ENCODE results near the gene ZMYM2. TPM values are rescaled to one million over a fixed set of nuclear protein-coding genes. Genes with fewer than 3 reads are reported as not detected.
"Not testable (repeated sequence)": the region's sequence is repeated elsewhere in the genome, so short reads cannot be mapped to it uniquely, and the experiment has no call there.

The ZMYM2 gene
- total RNA-seq, 2 donors from 2014 or later, result 103 to 115 TPM

- H3K9me3 ChIP-seq (ENCODE audit: control insufficient read depth, low read length, poor library complexity, severe bottlenecking), result no peaks in the 10 kb centered on the region
- peak overlapping the region; percentile 67 for H3K4me3 Mint-ChIP-seq
- ATAC-seq, result no peak
- peak overlapping the region; percentile 95 for H3K27ac Mint-ChIP-seq
- no peak for DNase-seq
- H3K27me3 Mint-ChIP-seq, result no peaks in the 10 kb centered on the region
- H3K36me3 Mint-ChIP-seq (ENCODE audit: low read depth), result peaks cover 2% of the 10 kb centered on the region
- peaks cover 20% of the 10 kb centered on the region for H3K4me1 Mint-ChIP-seq
Observed at GRCh38 chr13:19961489-19961888, 3.0 kb downstream of the ZMYM2 start.

- H3K9me3 ChIP-seq (ENCODE audit: control insufficient read depth, low read length, poor library complexity, severe bottlenecking), result no peaks in the 10 kb centered on the region
- no peak for DNase-seq
- Mint-ChIP-seq H3K36me3 (ENCODE audit: low read depth) (peaks cover 4% of the 10 kb centered on the region), H3K27me3 (no peaks in the 10 kb centered on the region), H3K4me1 (peaks cover 23% of the 10 kb centered on the region), H3K27ac (peak overlapping the region; percentile 95), H3K4me3 (peak overlapping the region; percentile 9)
- no peak for ATAC-seq
Observed at GRCh38 chr13:19961924-19962323, 3.4 kb downstream of the ZMYM2 start.

DNA sequence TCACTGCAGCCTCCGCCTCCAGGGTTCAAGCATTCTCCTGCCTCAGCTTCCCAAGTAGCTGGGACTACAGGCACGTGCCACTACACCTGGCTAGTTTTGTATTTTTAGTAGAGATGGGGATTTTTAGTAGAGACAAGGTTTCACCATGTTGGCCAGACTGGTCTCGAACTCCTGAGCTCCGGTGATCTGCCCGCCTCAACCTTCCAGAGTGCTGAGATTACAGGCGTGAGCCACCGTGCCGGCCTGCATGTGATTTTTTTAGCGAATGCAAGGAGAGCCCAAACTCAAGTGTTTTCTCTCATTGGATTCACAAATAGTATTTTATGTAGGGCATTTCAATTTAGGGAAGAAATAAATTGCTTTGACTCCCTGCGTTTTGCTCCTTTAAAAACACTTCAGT lies 4.4 kb downstream of the ZMYM2 start:
- no peaks in the 10 kb centered on the region for H3K9me3 ChIP-seq (ENCODE audit: control insufficient read depth, low read length, poor library complexity, severe bottlenecking)
- no peak for DNase-seq
- H3K27me3 Mint-ChIP-seq, result no peaks in the 10 kb centered on the region
- peaks cover 6% of the 10 kb centered on the region for H3K36me3 Mint-ChIP-seq (ENCODE audit: low read depth)
- peak overlapping the region; percentile 95 for H3K27ac Mint-ChIP-seq
- peaks cover 27% of the 10 kb centered on the region for H3K4me1 Mint-ChIP-seq
- H3K4me3 Mint-ChIP-seq, result no peak overlapping the region
- ATAC-seq, result no peak

GRCh38 chr13:19967621-19968020 lies 9.1 kb downstream of the ZMYM2 start:
- ATAC-seq, result no peak
- no peaks in the 10 kb centered on the region for H3K9me3 ChIP-seq (ENCODE audit: control insufficient read depth, low read length, poor library complexity, severe bottlenecking)
- no peaks in the 10 kb centered on the region for H3K27me3 Mint-ChIP-seq
- peaks cover 4% of the 10 kb centered on the region for H3K36me3 Mint-ChIP-seq (ENCODE audit: low read depth)
- H3K4me1 Mint-ChIP-seq, result peaks cover 13% of the 10 kb centered on the region
- no peak for DNase-seq
- no peak overlapping the region for H3K27ac Mint-ChIP-seq
- H3K4me3 Mint-ChIP-seq, result no peak overlapping the region

GRCh38 chr13:19974498-19975009 lies 16.0 kb downstream of the ZMYM2 start:
- Mint-ChIP-seq H3K27ac (peak overlapping the region; percentile 1), H3K36me3 (ENCODE audit: low read depth) (peaks cover 12% of the 10 kb centered on the region), H3K4me1 (peaks cover 19% of the 10 kb centered on the region)
- ATAC-seq; H3K9me3 ChIP-seq (ENCODE audit: control insufficient read depth, low read length, poor library complexity, severe bottlenecking); DNase-seq; H3K27me3 Mint-ChIP-seq; H3K4me3 Mint-ChIP-seq: not testable (repeated sequence)

- no peaks in the 10 kb centered on the region for H3K27me3 Mint-ChIP-seq
- no peak overlapping the region for H3K27ac Mint-ChIP-seq
Observed at GRCh38 chr13:19978831-19979437, 20.4 kb downstream of the ZMYM2 start.

DNA sequence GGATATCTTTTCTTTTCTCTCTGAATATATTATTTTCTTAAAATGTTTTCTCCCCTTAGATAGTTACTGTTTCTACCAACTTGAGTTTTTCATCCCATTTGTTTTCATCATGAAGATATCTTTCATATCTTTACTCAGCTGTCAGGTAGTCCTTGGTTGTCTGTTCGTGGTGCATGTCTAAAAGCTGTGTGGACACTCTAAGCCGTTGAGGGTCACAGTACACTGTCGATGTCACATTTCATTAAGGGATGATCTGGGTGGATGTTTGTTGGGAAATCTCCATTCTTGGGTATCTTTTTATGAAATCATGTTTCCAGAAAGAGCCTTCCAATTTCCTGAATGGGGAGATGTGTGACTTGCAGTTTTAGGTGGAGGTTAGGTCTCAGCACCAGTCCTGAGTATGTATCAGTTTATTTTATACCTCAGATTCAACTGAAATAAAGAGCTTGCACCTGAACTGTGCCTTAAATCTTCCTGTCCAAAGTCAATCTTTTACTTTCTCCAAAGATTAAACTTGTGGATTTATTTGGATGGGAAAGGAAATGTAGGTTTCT lies 23.2 kb downstream of the ZMYM2 start:
- Mint-ChIP-seq H3K4me3 (no peak overlapping the region), H3K27me3 (no peaks in the 10 kb centered on the region), H3K36me3 (ENCODE audit: low read depth) (peaks cover 5% of the 10 kb centered on the region), H3K4me1 (peaks cover 20% of the 10 kb centered on the region), H3K27ac (peak overlapping the region; percentile 45)
- DNase-seq (no peak), ATAC-seq (no peak)
- no peaks in the 10 kb centered on the region for H3K9me3 ChIP-seq (ENCODE audit: control insufficient read depth, low read length, poor library complexity, severe bottlenecking)

More at GRCh38 chr13:19978831-19979437, 20.4 kb downstream of the ZMYM2 start:
- H3K36me3 Mint-ChIP-seq (ENCODE audit: low read depth), result peaks cover 8% of the 10 kb centered on the region
- ATAC-seq (no peak), DNase-seq (no peak)
- no peaks in the 10 kb centered on the region for H3K9me3 ChIP-seq (ENCODE audit: control insufficient read depth, low read length, poor library complexity, severe bottlenecking)
- H3K4me3 Mint-ChIP-seq, result no peak overlapping the region
- peaks cover 23% of the 10 kb centered on the region for H3K4me1 Mint-ChIP-seq

DNA sequence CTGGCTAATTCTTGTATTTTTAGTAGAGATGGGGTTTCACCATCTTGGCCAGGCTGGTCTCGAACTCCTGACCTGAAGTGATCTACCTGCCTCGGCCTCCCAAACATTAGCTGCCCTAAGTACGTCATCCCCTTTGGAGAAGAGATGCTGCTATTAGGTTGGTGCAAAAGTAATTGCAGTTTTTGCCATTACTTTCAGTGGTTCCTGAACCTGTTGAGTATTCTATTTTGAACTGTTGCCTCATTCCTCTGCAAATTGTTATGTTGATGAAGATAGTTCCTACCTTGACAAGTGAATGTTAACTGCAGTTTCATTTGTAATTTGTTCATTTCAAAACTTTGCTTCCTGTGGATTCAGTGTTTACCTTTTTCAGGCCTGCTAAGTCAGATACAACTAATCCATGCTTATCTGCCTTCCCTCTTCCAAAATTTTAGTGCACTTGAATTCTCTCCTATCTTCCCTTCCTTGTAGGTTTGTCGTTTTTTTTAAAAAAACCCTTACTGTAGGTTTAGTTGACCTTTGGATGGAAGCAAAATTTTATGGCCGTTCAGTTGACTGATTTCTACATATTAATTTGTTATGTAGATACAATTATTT lies 24.0 kb downstream of the ZMYM2 start:
- no peak for ATAC-seq
- no peaks in the 10 kb centered on the region for H3K27me3 Mint-ChIP-seq
- H3K36me3 Mint-ChIP-seq (ENCODE audit: low read depth), result peaks cover 5% of the 10 kb centered on the region
- no peaks in the 10 kb centered on the region for H3K9me3 ChIP-seq (ENCODE audit: control insufficient read depth, low read length, poor library complexity, severe bottlenecking)
- peak overlapping the region; percentile 45 for H3K27ac Mint-ChIP-seq
- peaks cover 20% of the 10 kb centered on the region for H3K4me1 Mint-ChIP-seq
- DNase-seq, result no peak
- H3K4me3 Mint-ChIP-seq, result no peak overlapping the region

DNA sequence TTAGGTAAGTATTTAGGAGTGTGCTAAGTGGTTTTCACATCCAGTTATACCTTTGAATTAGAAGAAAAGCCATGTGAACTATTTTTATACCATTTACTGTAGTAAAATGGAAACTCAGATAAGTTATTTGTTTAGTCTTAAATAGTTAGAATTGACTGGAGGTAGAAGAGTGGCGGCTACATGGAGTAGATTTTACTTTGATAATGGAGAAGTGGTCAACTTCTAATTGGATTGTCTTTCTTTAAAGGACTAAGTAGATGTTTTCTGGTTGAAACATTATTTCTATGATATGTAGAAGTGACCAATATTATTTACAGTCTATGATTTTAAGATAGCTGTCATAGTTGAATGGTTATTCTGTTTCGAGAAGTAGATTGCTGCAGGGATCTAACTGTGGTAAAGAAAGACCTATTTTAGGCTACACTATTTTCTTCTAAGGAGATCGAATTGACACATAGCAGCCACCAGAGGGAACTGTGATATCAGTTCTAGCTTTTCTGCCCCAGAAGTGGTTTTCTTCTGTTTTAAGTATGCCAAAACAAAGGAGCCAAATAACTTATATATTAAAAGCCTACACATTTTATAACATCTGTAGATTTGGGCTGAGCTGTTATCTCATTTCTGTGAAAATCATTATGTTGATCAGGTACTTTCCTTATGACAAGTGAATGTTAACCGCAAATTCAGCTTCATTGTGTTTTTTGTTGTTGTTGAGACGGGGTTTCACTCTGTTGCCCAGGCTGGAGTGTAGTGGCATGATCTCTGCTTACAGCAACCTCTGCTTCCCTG lies 26.1 kb downstream of the ZMYM2 start:
- Mint-ChIP-seq H3K4me3 (peak overlapping the region; percentile 19), H3K27me3 (no peaks in the 10 kb centered on the region), H3K27ac (peak overlapping the region; percentile 86), H3K36me3 (ENCODE audit: low read depth) (peaks cover under 1% of the 10 kb centered on the region), H3K4me1 (peaks cover 28% of the 10 kb centered on the region)
- ATAC-seq (peak; percentile 89), DNase-seq (no peak)
- H3K9me3 ChIP-seq (ENCODE audit: control insufficient read depth, low read length, poor library complexity, severe bottlenecking), result no peaks in the 10 kb centered on the region

- no peak for DNase-seq
- Mint-ChIP-seq H3K4me3 (no peak overlapping the region), H3K36me3 (ENCODE audit: low read depth) (peaks cover 3% of the 10 kb centered on the region), H3K27me3 (no peaks in the 10 kb centered on the region), H3K4me1 (peaks cover 33% of the 10 kb centered on the region), H3K27ac (peak overlapping the region; percentile 86)
- ATAC-seq, result peak; percentile 46
- H3K9me3 ChIP-seq (ENCODE audit: control insufficient read depth, low read length, poor library complexity, severe bottlenecking), result no peaks in the 10 kb centered on the region
Observed at GRCh38 chr13:19985219-19985556, 26.7 kb downstream of the ZMYM2 start.

- Mint-ChIP-seq H3K4me3 (no peak overlapping the region), H3K36me3 (ENCODE audit: low read depth) (peaks cover 8% of the 10 kb centered on the region), H3K4me1 (peaks cover 38% of the 10 kb centered on the region), H3K27ac (peak overlapping the region; percentile 79), H3K27me3 (no peaks in the 10 kb centered on the region)
- no peaks in the 10 kb centered on the region for H3K9me3 ChIP-seq (ENCODE audit: control insufficient read depth, low read length, poor library complexity, severe bottlenecking)
- DNase-seq (no peak), ATAC-seq (no peak)
Observed at GRCh38 chr13:19991531-19991930, 33.0 kb downstream of the ZMYM2 start.

GRCh38 chr13:19993024-19993423 lies 34.5 kb downstream of the ZMYM2 start:
- peaks cover 44% of the 10 kb centered on the region for H3K4me1 Mint-ChIP-seq
- DNase-seq (no peak), ATAC-seq (no peak)
- H3K27ac Mint-ChIP-seq, result peak overlapping the region; percentile 29
- no peaks in the 10 kb centered on the region for H3K27me3 Mint-ChIP-seq
- no peak overlapping the region for H3K4me3 Mint-ChIP-seq
- peaks cover 8% of the 10 kb centered on the region for H3K36me3 Mint-ChIP-seq (ENCODE audit: low read depth)
- no peaks in the 10 kb centered on the region for H3K9me3 ChIP-seq (ENCODE audit: control insufficient read depth, low read length, poor library complexity, severe bottlenecking)

DNA sequence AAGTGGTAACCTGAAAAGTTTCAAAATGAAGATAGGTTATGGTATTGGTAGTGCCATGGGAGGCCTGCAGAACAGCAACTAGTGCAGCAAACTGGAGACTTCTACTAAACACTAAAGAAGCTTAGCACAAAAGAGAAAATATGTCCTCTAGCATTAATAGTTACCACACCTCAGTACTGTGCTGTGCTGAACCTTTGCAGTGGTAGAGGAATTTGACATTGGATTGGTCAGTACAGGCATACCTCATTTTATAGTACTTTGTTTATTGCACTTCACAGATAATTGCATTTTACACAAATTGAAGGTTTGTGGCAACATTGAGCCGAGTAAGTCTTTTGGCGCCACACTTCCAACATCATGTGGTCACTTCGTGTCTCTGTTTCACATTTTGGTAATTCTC lies 40.4 kb downstream of the ZMYM2 start:
- Mint-ChIP-seq H3K27me3 (no peaks in the 10 kb centered on the region), H3K4me3 (no peak overlapping the region), H3K36me3 (ENCODE audit: low read depth) (peaks cover 5% of the 10 kb centered on the region), H3K27ac (peak overlapping the region; percentile 51), H3K4me1 (peaks cover 36% of the 10 kb centered on the region)
- no peaks in the 10 kb centered on the region for H3K9me3 ChIP-seq (ENCODE audit: control insufficient read depth, low read length, poor library complexity, severe bottlenecking)
- DNase-seq (no peak), ATAC-seq (no peak)

All from T-helper 17 cell (primary cell).